NCI-H2227 treated with DMSO at 0.1 percent for 48 hours (cell line): Measurements from ENCODE around the gene ASPRV1.
"Not testable (repeated sequence)": the region's sequence is repeated elsewhere in the genome, so short reads cannot be mapped to it uniquely, and the experiment has no call there.

Experiments used
- DNase-seq: peaks from one replicate; lab custom pipeline; 2025; lab: John Stamatoyannopoulos, UW

Gene ASPRV1

DNA sequence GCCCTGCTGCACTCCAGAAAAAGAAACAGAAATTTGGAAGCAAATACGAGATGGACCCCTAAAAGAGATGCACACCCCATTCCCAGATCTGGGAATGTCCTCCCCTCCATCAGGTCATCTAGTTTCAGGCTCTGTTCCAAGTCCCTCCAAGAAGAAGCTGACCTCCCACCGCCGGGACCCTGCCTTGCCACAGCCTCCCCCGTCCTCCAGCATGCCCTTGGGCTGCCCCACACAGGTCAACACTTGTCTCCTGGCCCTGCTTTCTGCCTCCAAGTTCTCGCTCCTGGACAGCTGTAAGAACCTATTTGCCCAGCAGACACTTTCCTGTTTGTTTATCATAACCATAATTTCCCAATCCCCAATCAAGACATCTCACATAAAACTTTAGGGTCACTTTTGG is 2.0 kb downstream of the ASPRV1 start:
- no peak for DNase-seq

DNA sequence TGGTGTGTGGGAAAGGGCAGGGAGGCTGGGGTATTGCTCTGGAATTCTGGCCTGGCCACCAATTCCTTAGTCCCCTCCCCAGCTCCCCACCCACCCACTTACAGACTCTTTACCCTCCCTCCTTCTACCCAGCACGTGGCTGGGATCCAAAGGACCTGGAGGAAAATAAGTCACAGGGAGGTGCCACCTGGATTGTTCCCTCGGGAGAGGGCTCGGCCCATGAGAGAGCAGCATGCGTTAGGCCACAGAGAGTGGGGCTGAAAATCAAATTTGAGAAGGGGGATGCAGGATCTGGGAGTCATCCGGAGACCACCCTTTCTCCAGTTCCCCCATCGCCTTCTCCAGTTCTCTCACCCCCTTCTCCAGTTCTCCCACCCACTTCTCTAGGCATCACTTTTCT is 3.0 kb downstream of the ASPRV1 start:
- no peak for DNase-seq

DNA sequence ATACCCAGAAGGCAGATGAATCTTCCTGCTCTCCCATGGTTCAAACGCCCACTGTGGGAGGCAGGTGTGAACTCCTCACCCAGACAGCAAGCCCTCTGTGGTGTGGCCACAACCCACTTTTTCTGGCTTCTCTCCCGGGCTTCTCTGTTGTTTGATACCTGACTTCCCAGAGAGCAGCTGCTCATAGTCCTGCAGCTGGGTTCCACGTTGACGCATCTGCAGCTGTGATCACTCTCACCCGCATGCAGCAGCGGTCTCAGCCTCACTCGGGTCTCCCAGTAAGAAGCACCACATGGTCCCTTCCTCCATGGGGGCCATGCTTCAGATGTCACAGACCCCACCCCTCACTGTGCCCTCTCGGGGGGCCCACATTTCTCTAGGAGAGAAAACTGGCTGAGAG is 3.5 kb downstream of the ASPRV1 start:
- DNase-seq, result no peak

DNA sequence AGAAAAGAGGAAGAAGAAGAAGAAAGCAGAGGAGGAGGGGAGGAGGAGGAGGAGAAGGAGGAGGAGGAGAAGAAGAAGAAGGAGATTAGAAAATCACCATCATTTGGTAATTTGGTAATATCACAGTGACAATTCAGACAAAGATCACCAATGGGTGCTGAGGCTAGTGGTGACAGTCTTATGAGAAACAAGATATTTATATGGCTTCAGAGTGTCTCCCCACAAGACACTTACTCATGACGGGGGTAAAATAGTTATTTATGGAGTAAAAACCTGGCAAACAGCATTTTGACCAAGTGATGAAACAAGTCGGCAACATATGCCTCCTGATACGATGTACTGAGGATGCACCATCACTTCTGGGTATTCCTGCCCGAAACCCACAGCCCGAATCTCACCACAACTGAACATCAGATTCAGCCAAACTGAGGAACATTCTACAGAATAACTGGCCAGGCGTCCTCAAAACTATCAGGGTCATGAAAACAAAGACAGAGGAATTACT is 4.9 kb downstream of the ASPRV1 start:
- DNase-seq, result no peak

DNA sequence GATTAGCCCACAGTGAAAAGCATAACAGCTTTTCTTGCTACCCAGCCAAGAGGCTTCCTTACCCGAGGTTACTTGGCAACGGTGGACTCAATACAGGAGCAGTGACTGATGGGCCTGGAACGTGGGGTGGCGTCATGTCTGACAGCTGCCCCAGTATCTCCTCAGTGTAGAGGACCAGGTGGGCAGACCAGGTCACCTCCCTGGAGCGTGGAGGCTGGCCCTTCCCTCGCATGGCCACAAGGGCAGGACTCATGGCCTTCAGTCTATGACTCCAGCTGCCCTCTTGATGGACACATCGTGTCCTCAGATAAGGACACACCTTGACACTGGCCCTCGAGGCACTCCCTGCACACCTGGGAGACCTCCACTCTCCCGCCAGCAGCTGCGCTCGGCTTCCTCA is 6.4 kb downstream of the ASPRV1 start:
- no peak for DNase-seq

DNA sequence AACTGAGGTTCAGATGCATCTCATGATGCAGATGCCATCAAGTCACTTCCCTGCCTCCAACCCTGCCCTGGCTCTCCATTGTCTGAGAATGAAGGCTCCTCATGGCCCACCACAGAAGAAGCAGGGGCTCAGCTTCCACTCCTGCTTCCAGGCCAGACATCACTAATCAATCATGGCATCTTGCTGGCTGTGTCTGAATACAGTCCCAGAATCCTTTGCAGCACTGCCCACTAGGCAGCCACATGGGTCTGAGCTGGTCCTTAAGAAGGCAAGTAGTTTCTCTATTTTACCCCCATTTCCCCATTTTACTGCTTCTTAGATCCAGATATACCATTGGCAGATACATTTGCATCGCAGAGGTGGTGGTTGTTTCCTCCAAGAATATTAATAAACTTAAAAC is 7.3 kb downstream of the ASPRV1 start:
- DNase-seq, result no peak

DNA sequence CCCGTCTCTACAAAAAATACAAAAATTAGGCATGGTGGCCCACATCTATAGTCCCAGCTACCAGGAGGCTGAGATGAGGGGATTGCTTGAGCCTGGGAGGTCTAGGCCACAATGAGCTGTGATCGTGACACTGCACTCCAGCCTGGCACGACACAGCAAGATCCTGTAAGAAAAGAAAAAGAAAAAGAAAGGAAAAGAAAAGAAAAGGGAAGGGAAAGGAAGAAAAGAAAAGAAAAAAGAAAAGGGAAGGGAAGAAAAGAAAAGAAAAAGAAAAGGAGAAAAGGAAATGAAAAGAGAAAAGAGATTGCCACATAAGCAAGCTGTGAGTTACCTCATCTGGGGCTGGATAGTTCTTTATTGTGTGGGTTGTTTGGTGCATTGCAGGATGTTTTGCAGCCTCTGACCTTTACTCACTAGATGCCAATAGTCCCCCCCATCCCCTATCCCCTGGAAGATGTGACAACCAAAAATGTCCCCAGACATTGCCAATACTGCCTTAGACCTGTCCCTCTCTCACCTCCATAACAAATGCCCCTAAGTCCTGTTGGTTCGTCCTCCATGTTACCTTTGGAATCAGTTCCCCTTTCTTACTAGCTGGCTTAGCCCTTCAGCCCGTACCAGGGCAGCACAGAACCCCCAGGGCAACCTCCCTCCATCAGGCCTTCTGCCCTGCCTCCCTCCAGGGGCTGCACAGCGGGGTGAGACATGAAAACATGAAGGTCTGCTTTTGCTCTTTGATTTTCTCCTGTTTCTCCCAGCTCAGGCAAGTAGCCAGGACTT is 8.9 kb downstream of the ASPRV1 start:
- no peak for DNase-seq

DNA sequence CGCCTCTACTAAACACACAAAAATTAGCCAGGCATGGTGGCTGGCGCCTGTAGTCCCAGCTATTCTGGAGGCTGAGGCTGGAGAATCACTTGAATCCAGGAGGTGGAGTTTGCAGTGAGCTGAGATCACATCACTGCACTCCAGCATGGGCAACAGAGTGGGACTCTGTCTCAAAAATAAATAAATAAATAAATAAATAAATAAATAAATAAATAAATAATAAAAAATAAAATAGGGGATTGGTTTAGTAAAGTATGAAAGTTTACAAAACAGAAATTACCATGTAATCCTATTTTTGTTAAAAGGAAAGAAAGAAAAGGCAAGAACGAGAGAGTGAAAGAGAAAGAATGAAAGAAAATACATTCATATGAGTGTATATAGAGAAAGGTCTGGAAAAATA is 10.8 kb downstream of the ASPRV1 start:
- DNase-seq, result not testable (repeated sequence)

DNA sequence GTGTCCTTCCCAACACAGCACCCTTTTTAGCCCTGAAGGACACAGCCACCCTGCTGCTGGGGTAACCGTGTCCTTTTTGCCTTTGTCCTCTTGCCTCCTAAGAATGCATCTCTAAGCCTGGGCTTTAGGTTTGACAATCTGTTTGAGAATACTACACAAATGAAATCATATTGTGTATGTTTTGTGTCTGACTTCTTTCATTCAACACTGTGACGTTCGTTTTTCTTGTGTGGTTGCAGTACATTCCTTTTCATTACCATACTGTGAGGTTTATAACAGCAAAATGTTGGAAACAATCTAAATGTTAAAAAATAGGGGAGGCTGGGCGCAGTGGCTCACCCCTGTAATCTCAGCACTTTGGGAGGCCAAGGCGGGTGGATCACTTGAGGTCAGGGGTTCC is 11.2 kb downstream of the ASPRV1 start:
- no peak for DNase-seq

DNA sequence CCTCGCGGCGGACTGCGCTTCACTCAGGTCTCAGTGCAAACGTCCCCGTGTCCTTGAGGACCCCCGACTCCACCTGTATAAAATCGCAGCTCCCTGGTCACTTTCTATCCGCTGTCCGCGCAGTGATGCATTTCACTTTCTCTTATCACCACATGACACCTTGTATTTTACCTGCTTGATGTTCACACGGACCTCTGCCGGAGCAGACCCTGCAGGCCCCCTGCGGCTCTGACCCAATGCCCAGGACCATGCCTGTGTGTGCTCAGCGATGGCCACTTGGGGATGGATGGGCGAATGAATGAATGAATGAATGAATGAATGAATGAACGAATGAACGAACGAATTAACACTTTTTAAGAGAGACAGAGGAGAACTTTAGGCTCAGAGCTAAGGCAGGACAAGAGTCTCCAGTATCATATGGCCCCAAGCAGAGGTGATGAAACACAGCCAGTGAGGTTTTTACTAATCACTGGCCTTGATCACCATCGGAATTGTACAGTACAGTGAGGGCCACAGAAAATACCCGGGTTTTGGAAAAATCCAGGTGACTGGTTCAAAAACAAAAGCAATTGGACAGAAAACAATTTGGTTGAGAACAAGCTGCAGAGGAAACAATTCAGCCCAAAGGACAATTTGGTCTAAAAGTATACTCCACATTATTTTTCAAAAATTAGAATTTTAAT is 12.3 kb downstream of the ASPRV1 start:
- no peak for DNase-seq

DNA sequence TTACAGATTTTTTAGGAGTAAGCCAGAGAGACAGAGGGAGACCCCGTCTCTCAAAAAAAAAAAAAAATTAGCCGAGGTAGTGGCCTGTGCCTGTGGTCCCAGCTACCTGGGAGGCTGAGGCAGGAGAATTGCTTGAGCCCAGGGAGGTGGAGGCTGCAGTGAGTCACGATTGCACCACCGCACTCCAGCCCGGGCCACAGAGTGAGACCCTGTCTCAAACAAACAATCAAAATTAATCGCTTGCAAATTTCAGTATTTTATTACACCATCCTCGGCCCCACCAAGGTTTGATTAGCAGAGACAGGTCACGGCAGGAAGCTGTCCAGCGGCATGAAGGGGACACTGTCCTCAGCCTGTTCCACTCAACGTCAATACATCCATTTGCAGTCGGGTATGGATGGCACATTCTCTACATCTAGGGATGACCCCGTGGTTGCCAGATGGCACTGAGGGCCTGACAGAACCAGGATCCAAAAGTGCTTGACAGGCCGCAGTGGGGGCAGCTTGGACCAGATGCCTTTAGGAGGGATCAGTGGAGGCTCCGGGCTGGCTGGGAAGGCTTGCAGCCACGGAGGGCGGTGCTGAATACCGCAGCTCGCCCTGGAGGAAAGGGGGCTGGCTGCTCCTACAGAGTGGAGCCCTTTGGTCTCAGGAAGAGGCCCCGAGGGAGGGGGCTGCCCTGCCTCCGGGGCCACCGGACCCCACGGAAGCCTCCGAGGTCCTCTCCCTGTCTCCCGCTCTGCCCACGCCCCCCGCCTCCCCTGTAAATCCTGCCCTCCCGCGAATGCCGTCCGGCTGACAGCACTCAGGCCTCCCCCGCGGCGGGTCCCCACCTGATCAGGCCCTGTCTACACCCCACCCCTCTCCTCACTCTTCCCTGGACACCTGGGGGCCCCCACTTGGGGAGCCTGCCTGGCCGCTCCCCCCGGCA is 13.1 kb downstream of the ASPRV1 start:
- no peak for DNase-seq

DNA sequence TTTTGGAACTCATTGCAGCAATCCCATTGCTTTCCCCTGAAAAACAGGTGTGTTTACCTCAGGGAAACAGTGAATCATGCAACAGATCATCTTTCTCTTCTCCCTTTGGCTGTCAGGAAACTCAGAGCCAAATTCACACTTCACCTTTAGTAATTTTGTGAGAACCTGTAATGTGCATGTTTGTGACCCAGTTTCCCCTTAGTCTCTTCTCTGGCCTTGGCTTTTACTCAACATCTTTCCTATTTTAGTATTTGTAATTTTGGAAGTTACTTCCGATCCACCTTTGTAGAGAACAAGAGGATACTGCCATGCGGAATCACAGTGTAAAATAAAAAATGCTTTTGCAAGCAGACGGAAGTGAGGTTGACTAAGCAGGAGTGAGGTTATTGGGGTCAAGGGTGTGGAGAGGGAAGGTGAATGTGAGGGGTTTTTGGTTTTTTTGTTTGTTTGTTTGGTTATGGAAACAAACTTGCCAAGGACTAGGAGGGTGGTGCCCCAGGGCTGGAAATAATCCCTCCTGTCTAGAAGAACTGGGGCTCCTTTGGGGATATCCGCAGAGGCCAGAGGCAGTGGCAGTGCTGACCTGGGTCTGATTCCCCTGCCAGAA is 14.0 kb downstream of the ASPRV1 start:
- no peak for DNase-seq

DNA sequence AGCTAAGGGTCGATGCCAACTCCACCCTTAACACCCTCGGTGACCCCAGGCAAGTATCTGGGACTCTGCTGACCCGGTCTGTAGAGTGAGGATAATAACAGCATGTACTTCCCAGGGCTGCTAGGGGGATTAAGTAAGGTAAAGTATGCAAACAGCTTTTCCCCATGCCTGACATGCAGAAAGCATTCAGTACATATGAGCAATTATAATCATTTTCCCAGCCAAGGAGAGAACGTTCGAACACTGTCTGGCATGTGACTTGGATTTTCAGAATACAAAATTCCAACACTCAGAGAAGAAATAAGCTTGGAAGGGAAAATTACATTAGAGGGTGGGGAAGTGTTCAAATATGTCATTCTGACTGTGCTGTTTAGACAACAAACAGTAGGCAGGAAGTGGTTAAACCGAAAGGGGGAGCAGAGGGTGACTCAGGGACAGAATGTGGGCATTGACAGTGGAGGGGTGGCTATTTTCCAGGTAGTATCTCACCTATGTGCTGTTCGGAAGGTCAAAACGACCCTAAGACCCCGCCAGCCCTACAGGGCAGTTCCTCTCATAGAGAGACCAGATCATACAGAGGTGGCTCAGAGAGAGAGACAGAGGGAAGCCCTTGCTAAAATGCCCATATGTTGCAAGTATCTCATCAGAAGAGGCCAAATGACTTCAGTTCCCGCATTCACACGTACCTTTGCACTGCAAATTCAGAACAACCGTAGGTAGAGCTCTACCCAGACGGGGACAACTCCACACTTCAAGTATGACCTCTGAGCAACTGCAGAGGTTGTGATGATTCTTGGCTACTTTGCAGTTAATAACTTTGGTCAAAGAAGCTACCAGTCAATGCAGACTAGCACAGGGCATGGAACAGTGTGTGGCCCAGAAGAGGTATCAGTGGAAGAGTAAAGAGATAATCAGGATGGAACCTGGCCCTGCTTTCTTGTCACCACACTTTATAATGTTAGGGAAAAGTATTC is 14.8 kb downstream of the ASPRV1 start:
- DNase-seq, result no peak

DNA sequence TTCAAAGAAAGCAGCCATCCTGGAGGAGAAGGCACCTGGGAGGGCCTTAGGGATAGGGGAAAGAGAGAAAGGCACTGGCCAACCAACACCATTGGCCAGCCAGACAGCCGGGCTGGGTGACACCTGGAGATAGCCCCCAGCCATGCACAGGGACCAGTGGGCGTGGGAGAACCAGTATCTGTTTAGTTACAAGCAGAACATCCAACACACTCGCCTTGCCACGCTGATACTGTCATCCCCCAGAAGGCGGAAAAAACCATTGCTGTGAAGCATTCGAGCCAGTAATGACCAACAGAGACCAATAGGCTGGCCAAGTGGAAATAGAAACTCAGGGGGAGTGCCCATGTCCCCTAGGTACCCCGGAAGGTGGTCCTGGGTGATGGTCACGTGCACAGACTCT is 15.5 kb downstream of the ASPRV1 start:
- DNase-seq, result no peak

DNA sequence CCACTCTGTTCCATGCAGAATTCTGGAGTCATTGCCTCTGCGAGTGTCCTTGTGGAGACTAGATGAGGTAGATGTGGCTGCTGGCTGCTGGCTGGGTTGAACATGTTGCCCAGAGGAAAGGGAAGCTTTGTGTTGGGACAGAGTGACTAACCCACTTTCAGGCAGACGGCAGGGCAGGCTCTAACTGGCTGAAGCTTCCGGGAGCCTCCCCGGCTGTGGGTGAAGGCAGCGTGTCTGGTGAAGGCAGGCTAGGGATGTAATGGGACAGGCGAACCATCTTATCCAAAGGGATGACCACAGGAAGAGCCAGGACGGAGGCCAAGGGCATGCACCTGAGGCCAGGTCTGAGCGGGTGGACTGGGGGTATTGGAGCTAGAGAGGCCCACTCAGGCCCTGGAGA is 16.0 kb downstream of the ASPRV1 start:
- DNase-seq, result no peak

DNA sequence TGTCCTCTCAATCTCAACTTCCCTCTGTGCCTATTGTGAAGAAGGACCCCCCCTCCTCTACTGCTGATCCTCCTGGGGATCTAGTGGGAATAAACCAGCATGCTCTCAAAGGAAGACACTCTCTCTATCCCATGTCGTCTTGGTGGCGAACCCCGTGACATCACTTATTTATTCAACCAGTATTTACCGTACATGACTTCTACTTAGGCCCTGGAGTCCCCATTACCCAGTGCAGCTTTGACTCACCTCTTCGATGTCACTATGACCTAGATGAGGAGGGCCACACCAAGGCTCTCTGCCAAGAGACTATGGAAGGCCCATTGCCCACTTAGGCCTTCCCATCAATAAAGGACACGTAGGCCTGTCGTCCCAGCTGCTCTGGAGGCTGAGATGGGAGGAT is 16.7 kb downstream of the ASPRV1 start:
- no peak for DNase-seq

DNA sequence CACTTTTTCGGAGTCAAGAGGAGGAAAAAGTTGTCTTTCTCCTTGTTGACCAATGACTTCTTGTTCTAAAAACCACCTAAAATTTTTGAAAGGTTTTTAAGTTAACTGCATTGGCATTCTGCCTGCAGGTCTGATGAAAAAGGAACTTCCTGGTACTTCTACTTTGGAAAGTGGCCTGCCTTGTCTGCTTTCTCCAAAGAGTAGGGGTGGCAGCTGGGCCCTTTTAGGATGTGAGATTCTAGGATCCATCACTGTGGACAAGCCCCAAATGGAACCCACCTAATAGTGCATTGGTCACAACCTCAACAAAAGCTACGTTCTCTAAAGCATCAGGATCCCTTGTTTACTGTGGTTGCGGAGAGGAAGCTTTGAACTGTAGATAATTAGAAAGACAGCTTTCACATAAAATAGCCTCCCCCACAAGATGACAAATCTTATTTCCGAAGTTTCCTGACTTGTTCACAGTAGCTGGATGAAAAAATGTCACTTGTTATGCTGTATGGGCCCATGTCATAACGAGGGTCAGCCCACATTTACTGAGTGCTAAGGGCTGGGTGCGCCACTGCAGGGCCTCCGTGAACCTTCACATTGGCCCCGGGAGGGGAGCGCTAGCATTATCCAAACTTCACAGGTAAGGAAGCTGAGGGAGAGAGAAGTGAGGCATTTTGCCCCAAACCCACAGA is 17.4 kb downstream of the ASPRV1 start:
- no peak for DNase-seq

DNA sequence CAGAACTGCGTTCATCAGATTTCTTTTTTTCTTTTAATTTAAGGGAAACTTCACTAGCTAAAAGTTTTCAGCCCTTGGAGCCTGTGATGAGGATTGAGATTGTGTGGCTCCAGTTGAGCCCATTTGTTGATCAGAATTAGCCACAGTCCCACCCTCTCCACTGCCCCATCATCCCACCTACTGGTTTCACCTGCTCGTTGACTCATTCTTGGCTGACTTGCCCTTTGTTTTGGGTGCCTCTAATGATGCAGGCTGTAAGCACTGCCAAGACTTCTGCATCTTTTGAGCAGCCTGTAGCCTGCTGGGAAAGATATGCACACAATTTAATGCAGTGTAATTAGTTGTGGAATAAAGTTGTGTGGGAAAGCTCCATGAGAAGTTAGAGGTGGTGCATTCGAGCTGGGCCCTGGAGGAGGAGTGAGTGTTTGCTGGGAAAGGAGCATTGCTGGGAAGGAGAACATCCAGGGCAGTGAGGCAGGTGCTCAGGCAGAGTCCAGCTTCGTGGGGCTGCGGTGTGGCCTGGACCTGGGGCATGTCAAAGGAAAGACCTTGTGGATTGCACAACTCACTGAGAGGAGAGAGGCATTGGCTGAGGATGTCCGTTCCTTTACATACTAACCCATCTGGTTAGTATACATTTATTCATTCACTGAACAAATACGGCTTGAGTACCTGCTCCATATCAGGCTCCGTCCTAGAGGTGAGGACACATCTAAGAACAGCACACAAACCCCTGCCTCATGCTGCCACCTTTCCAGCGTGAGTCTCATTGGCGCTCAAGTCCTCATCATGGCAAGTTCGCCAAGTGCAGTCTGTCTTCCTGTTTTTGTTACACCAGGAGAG is 18.2 kb downstream of the ASPRV1 start:
- DNase-seq, result no peak

DNA sequence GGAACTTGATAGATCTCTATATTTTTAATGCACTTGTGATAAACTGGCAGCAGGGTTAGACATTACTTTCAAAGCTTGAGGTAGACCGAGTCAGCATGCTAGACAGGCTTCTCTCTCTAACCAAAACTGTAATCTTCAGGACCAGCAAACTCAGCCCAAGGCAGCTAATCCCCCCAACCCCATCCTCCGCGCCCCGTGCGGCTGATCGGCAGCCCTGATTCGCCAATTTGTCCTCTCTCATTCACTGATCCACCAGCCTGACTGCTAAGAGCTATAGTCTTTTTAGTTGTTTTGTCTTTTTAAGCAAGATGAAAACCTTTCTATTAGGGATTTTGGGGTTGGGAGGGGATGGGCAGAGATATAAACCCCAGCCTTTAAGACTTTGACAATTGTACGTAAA is 20.7 kb downstream of the ASPRV1 start:
- no peak for DNase-seq
